ENCODE measurements around the gene HSPBAP1. TPM values are rescaled to one million over a fixed set of nuclear protein-coding genes. Genes with fewer than 3 reads are reported as not detected.

HSPBAP1 gene
- total RNA-seq, 2 donors from 2014 or later, result 4.1 to 9.3 TPM

DNA sequence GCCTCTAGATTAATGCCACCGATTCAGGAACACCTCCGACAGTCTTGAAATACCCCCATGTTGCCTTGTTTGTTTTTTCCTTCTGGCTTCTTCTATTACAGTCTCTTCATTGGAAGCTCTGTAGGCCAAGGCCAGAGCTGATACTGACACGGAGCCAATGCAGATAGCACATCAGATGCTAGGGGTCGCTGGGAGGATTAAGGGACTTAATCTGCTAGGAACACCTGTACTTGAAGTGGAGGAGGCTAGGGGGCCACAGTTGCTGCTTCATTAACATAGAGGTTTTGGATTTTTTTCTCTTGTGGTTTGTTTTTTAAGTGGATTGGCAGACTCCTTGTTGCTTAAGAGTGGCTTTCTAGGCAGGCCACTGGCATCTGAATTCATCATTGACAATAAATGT lies 63.4 kb downstream of the HSPBAP1 start:
- H3K9me3 ChIP-seq, result no peaks in the 10 kb centered on the region
- no peak for DNase-seq (ENCODE audit: low spot score)
- H3K36me3 ChIP-seq, result no peaks in the 10 kb centered on the region
- H3K27ac ChIP-seq, result no peak overlapping the region
- H3K27me3 ChIP-seq (replicated peaks; ENCODE audit: insufficient read depth), result no peaks in the 10 kb centered on the region
- WGBS, result 83% methylated on average over 4 of the region's 4 CpGs
- H3K4me3 ChIP-seq, result no peak overlapping the region
- TF ChIP-seq POLR2A (IDR thresholded peaks at IDR 0.05) (no peak), POLR2AphosphoS5 (IDR thresholded peaks at IDR 0.05) (no peak)
- TF ChIP-seq, protein P1, sequence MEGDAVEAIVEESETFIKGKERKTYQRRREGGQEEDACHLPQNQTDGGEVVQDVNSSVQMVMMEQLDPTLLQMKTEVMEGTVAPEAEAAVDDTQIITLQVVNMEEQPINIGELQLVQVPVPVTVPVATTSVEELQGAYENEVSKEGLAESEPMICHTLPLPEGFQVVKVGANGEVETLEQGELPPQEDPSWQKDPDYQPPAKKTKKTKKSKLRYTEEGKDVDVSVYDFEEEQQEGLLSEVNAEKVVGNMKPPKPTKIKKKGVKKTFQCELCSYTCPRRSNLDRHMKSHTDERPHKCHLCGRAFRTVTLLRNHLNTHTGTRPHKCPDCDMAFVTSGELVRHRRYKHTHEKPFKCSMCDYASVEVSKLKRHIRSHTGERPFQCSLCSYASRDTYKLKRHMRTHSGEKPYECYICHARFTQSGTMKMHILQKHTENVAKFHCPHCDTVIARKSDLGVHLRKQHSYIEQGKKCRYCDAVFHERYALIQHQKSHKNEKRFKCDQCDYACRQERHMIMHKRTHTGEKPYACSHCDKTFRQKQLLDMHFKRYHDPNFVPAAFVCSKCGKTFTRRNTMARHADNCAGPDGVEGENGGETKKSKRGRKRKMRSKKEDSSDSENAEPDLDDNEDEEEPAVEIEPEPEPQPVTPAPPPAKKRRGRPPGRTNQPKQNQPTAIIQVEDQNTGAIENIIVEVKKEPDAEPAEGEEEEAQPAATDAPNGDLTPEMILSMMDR (IDR thresholded peaks at IDR 0.05), result no peak
- intact Hi-C loops (cut with DNase I), result no loop called here
- H3K4me1 ChIP-seq (replicated peaks), result no peaks in the 10 kb centered on the region

DNA sequence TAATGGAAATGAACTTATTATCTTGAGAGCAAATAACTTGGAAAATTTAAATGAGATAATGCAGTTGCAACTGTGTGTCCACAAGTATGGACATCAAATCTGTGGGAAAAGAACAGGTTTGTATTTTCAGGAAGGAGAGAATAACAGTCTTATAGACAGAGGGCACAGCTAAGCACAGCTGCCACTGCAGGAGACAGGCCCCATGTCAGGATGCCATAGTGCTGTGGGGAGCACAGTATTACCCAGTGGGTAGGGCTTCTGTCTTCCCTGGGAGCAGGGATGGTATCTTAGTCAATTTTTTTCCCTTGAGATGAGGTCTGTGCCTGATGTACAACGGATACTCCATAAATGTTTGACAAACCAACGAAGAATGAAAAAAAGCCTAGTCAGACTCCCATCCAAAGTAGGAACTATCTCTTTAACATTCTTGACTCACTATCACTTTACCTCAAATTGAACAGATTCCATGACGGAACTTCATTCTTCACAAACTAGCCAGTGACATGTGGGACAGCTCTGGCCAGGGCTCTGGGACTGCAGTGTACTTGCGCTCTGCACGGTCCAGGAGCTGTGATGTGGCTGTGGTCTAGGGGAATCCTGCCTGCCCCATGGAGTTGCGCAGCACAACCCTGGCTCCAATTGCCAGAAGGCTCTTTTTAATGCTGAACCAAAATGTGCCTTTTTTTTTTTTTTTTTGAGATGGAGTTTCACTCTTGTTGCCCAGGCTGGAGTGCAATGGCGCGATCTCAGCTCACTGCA lies 64.7 kb downstream of the HSPBAP1 start:
- H3K36me3 ChIP-seq, result no peaks in the 10 kb centered on the region
- no peaks in the 10 kb centered on the region for H3K4me1 ChIP-seq (replicated peaks)
- TF ChIP-seq, protein P1 (IDR thresholded peaks at IDR 0.05), result no peak
- TF ChIP-seq POLR2AphosphoS5 (IDR thresholded peaks at IDR 0.05) (no peak), POLR2A (IDR thresholded peaks at IDR 0.05) (no peak)
- H3K27me3 ChIP-seq (replicated peaks; ENCODE audit: insufficient read depth), result no peaks in the 10 kb centered on the region
- DNase-seq (ENCODE audit: low spot score), result no peak
- no peaks in the 10 kb centered on the region for H3K9me3 ChIP-seq
- no peak overlapping the region for H3K4me3 ChIP-seq
- intact Hi-C loops (cut with DNase I), result no loop called here
- 96% methylated on average over 8 of the region's 8 CpGs for WGBS
- no peak overlapping the region for H3K27ac ChIP-seq

DNA sequence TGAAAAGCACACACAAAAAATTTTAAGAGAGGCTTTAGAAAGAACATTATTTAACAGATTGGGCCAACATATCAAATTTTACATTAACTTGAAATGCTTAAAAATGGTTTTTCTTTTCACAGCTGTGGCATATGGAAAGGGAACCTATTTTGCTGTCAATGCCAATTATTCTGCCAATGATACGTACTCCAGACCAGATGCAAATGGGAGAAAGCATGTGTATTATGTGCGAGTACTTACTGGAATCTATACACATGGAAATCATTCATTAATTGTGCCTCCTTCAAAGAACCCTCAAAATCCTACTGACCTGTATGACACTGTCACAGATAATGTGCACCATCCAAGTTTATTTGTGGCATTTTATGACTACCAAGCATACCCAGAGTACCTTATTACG lies 65.4 kb downstream of the HSPBAP1 start:
- Histone ChIP-seq H3K36me3 (no peaks in the 10 kb centered on the region), H3K4me3 (no peak overlapping the region), H3K4me1 (replicated peaks) (no peaks in the 10 kb centered on the region), H3K27me3 (replicated peaks; ENCODE audit: insufficient read depth) (no peaks in the 10 kb centered on the region), H3K27ac (no peak overlapping the region), H3K9me3 (no peaks in the 10 kb centered on the region)
- TF ChIP-seq, protein P1 (IDR thresholded peaks at IDR 0.05), result no peak
- TF ChIP-seq POLR2AphosphoS5 (IDR thresholded peaks at IDR 0.05), result no peak
- no peak for TF ChIP-seq POLR2A (IDR thresholded peaks at IDR 0.05)
- 94% methylated on average over 3 of the region's 3 CpGs for WGBS
- intact Hi-C loops (cut with DNase I), result no loop called here
- DNase-seq (ENCODE audit: low spot score), result no peak

DNA sequence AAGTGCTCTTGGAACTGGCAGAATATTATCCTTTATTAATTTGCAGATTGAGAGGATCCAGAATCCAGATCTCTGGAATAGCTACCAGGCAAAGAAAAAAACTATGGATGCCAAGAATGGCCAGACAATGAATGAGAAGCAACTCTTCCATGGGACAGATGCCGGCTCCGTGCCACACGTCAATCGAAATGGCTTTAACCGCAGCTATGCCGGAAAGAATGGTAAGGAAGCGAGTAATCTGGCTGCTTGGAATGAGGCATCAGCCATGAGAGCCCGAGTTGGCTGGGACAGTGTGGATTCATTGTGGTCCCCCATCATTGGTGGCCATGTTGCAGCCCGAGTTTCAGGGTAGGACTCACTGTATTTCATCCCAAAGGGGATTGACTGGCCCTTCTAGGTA lies 65.9 kb downstream of the HSPBAP1 start:
- Histone ChIP-seq H3K4me1 (replicated peaks) (no peaks in the 10 kb centered on the region), H3K27ac (no peak overlapping the region), H3K4me3 (no peak overlapping the region), H3K9me3 (no peaks in the 10 kb centered on the region), H3K27me3 (replicated peaks; ENCODE audit: insufficient read depth) (no peaks in the 10 kb centered on the region), H3K36me3 (no peaks in the 10 kb centered on the region)
- WGBS, result 92% methylated on average over 9 of the region's 9 CpGs
- no peak for DNase-seq (ENCODE audit: low spot score)
- TF ChIP-seq, protein P1 (IDR thresholded peaks at IDR 0.05), result no peak
- TF ChIP-seq POLR2AphosphoS5 (IDR thresholded peaks at IDR 0.05) (no peak), POLR2A (IDR thresholded peaks at IDR 0.05) (no peak)
- intact Hi-C loops (cut with DNase I), result no loop called here

DNA sequence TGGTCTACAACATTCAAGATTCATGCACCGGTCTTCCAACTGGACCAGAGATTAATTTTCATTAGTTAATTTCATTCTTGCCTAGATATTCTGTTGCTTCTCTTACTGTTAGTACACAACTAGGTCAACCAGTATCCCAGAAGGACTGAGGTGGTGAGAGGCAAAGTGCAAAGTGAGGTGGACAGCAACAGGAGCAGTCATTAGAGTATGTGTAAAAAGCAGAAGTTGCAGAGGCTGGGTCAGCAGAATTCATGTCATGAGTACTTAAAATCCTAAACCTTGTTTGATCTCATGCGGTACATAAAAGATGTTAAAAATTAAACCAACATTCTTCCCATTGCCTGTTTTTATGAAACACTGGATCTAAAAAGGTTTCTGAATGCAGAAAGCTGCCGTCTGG lies 66.3 kb downstream of the HSPBAP1 start:
- DNase-seq (ENCODE audit: low spot score), result no peak
- Histone ChIP-seq H3K9me3 (no peaks in the 10 kb centered on the region), H3K27ac (no peak overlapping the region), H3K4me3 (no peak overlapping the region), H3K4me1 (replicated peaks) (no peaks in the 10 kb centered on the region), H3K36me3 (no peaks in the 10 kb centered on the region), H3K27me3 (replicated peaks; ENCODE audit: insufficient read depth) (no peaks in the 10 kb centered on the region)
- WGBS, result 85% methylated on average over 3 of the region's 3 CpGs
- intact Hi-C loops (cut with DNase I), result no loop called here
- TF ChIP-seq POLR2A (IDR thresholded peaks at IDR 0.05), result no peak
- TF ChIP-seq, protein P1 (IDR thresholded peaks at IDR 0.05), result no peak
- no peak for TF ChIP-seq POLR2AphosphoS5 (IDR thresholded peaks at IDR 0.05)
